Measurements from ENCODE around the gene KRTAP3-2. TPM values are rescaled to one million over a fixed set of nuclear protein-coding genes. Genes with fewer than 3 reads are reported as not detected.

The KRTAP3-2 gene
- total RNA-seq, 1 experiment from 2014 or later: not detected

DNA sequence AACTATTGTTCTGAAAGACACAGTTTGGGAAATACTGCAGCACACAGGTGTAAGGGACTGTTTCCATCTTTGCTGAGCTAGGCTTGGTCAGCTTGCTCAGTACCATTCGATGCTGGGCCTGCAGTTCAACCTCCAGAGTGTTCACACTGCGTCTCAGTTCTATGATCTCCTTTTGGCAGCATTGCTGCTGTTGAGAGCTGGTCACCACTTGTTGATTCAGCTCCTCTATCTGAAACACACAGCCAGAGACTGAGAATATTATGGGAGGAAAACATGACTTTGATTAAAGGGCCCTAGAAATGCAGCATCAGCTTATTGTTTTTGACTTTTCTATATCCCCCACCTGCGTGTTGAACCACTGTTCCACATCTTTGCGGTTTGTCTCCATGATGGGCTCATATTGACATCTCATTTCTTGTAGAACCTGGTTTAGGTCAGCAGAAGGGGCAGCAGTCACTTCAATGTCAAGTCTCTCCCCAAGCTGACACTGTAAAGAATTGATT lies 37.6 kb downstream of the KRTAP3-2 start:
- Histone ChIP-seq H3K4me1 (ENCODE audit: insufficient read depth, low read length) (peaks cover 9% of the 10 kb centered on the region; the same call in 1 of the 2 replicates), H3K23ac (ENCODE audit: insufficient read length, low read depth, low read length) (no peak overlapping the region), H3K56ac (ENCODE audit: insufficient read length, low read depth, low read length) (no peak overlapping the region), H4K20me1 (ENCODE audit: control insufficient read depth, insufficient read depth, insufficient read length) (no peaks in the 10 kb centered on the region), H3K23me2 (ENCODE audit: insufficient read length, low read depth, low read length, poor library complexity, severe bottlenecking) (no peaks in the 10 kb centered on the region), H2AFZ (ENCODE audit: low read length) (no peak overlapping the region), H3K14ac (ENCODE audit: insufficient read depth, low read length) (no peak overlapping the region), H2BK12ac (ENCODE audit: insufficient read length, low read depth, low read length) (no peak overlapping the region), H3K4ac (ENCODE audit: low read depth, low read length) (no peak overlapping the region), H3K9ac (ENCODE audit: extremely low read depth, insufficient read length, low read length) (no peak overlapping the region), H3K27me3 (ENCODE audit: insufficient read depth, low read length) (no peaks in the 10 kb centered on the region), H2BK20ac (ENCODE audit: low read depth, low read length, poor library complexity, severe bottlenecking) (no peak overlapping the region), H2BK120ac (ENCODE audit: low read depth, low read length, poor library complexity, severe bottlenecking) (no peak overlapping the region), H3K27ac (ENCODE audit: insufficient read length, low read depth, low read length) (no peak overlapping the region), H3K9me3 (ENCODE audit: control insufficient read depth, low read depth, low read length) (no peaks in the 10 kb centered on the region), H4K8ac (replicated peaks; ENCODE audit: insufficient read length, low read depth, low read length) (no peak overlapping the region), H3K18ac (ENCODE audit: insufficient read length, low read depth, low read length) (no peak overlapping the region), H2BK15ac (ENCODE audit: low read depth, low read length) (no peak overlapping the region), H2BK5ac (ENCODE audit: insufficient read length, low read length) (no peak overlapping the region), H3K79me2 (ENCODE audit: insufficient read depth, low read length) (no peaks in the 10 kb centered on the region), H3T11ph (ENCODE audit: low read length) (no peak overlapping the region), H3K79me1 (ENCODE audit: insufficient read depth, low read depth, low read length, poor library complexity, severe bottlenecking) (no peaks in the 10 kb centered on the region), H3K4me2 (ENCODE audit: insufficient read depth, insufficient read length, low read length) (no peak overlapping the region), H4K5ac (ENCODE audit: insufficient read length, low read depth, low read length) (no peak overlapping the region), H4K91ac (ENCODE audit: insufficient read length, low read depth, low read length) (no peak overlapping the region), H2AK5ac (ENCODE audit: insufficient read length, low read length) (no peak overlapping the region)
- H3K27ac Mint-ChIP-seq: no peak overlapping the region
- H3K27me3 Mint-ChIP-seq (ENCODE audit: low read depth): no peaks in the 10 kb centered on the region; the same call in none of the 2 replicates
- no CpG with 5 or more reads among the region's 4 CpGs for WGBS (ENCODE audit: extremely low coverage, insufficient read length, low lambda C conversion rate)
- no peaks in the 10 kb centered on the region for H3K36me3 Mint-ChIP-seq (ENCODE audit: insufficient read depth in 1 of 3, low read depth in 3 of 3)
- peaks cover 20 to 23% of the 10 kb centered on the region in 2 experiments for H3K4me1 Mint-ChIP-seq
- no peaks in the 10 kb centered on the region for H3K9me3 Mint-ChIP-seq
- no peak for DNase-seq
- TF ChIP-seq, protein P1, sequence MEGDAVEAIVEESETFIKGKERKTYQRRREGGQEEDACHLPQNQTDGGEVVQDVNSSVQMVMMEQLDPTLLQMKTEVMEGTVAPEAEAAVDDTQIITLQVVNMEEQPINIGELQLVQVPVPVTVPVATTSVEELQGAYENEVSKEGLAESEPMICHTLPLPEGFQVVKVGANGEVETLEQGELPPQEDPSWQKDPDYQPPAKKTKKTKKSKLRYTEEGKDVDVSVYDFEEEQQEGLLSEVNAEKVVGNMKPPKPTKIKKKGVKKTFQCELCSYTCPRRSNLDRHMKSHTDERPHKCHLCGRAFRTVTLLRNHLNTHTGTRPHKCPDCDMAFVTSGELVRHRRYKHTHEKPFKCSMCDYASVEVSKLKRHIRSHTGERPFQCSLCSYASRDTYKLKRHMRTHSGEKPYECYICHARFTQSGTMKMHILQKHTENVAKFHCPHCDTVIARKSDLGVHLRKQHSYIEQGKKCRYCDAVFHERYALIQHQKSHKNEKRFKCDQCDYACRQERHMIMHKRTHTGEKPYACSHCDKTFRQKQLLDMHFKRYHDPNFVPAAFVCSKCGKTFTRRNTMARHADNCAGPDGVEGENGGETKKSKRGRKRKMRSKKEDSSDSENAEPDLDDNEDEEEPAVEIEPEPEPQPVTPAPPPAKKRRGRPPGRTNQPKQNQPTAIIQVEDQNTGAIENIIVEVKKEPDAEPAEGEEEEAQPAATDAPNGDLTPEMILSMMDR (conservative IDR thresholded peaks at IDR 0.05): no peak
- no peak overlapping the region for H3K4me3 Mint-ChIP-seq
